GM11168 (cell line): ENCODE data around the gene XRRA1.
"Not testable (repeated sequence)": the region's sequence is repeated elsewhere in the genome, so short reads cannot be mapped to it uniquely, and the experiment has no call there.

Source experiments
- in situ Hi-C: fragments of 300-500 bp; cut with MboI; formaldehyde crosslinking; loops from one replicate; pipeline ENCODE4 v1.12.0; 2022; ENCODE audit warnings: low sequenced_read_pairs; ENCODE audit not compliant: unreplicated experiment

Gene XRRA1

GRCh38 chr11:74948898-74949752 lies at the start of gene XRRA1, which contains the start of gene SPCS2:
XRRA1 (minus strand) TSS chr11:74949091; CDS start chr11:74940878, 8,213 bp downstream.
SPCS2 (plus strand) TSS chr11:74949266; CDS start chr11:74949286, 20 bp downstream.
- in situ Hi-C loops = no loop called here

GRCh38 chr11:74992852-74993251 lies 44.0 kb upstream of the XRRA1 start:
- in situ Hi-C loops = no loop called here

GRCh38 chr11:74990941-74991340 lies 42.0 kb upstream of the XRRA1 start:
- in situ Hi-C loops = no loop called here

GRCh38 chr11:74990150-74990549 lies 41.3 kb upstream of the XRRA1 start:
- in situ Hi-C loops = not testable (repeated sequence)

GRCh38 chr11:74989260-74989638 lies 40.4 kb upstream of the XRRA1 start:
- in situ Hi-C loops = no loop called here

- in situ Hi-C loops = no loop called here
These were observed 39.8 kb upstream of the XRRA1 start, which contains the start of gene NEU3 for GRCh38 chr11:74988541-74989259. NEU3 (plus strand) TSS chr11:74988933; CDS start chr11:74989061, 128 bp downstream.

- in situ Hi-C loops = no loop called here
These were observed 35.8 kb upstream of the XRRA1 start for GRCh38 chr11:74984730-74985129.

- in situ Hi-C loops = no loop called here
These were observed 35.2 kb upstream of the XRRA1 start for GRCh38 chr11:74984070-74984469.

GRCh38 chr11:74981888-74982287 lies 33.0 kb upstream of the XRRA1 start:
- in situ Hi-C loops = no loop called here

GRCh38 chr11:74980634-74981033 lies 31.7 kb upstream of the XRRA1 start:
- in situ Hi-C loops = no loop called here

- in situ Hi-C loops = no loop called here
These were observed 29.1 kb upstream of the XRRA1 start for GRCh38 chr11:74978041-74978440.

- in situ Hi-C loops = no loop called here
These were observed 22.5 kb upstream of the XRRA1 start for GRCh38 chr11:74971424-74971823.

- in situ Hi-C loops = no loop called here
These were observed 22.0 kb upstream of the XRRA1 start for GRCh38 chr11:74970852-74971395.

- in situ Hi-C loops = no loop called here
These were observed 17.8 kb upstream of the XRRA1 start for GRCh38 chr11:74966651-74967050.

GRCh38 chr11:74960128-74960527 lies 11.2 kb upstream of the XRRA1 start:
- in situ Hi-C loops = not testable (repeated sequence)

GRCh38 chr11:74957937-74958629 lies 9.2 kb upstream of the XRRA1 start:
- in situ Hi-C loops = no loop called here

- in situ Hi-C loops = no loop called here
These were observed 7.6 kb upstream of the XRRA1 start for GRCh38 chr11:74956397-74957015.

- in situ Hi-C loops = no loop called here
These were observed 5.3 kb upstream of the XRRA1 start for GRCh38 chr11:74954199-74954598.

GRCh38 chr11:74953451-74953850 lies 4.6 kb upstream of the XRRA1 start:
- in situ Hi-C loops = no loop called here

- in situ Hi-C loops = no loop called here
These were observed 3.9 kb upstream of the XRRA1 start for GRCh38 chr11:74952752-74953151.
